Astrocyte (in vitro differentiated cells and primary cell): Measurements from ENCODE around the gene OLIG1. TPM values are rescaled to one million over a fixed set of nuclear protein-coding genes. Genes with fewer than 3 reads are reported as not detected.

Source experiments
- DNase-seq: peaks from one replicate; pipeline ENCODE4 v3.0.0-alpha.2; 2010; ENCODE audit warnings: low read depth
- FAIRE-seq: peaks from 2 replicates; lab custom pipeline; 2011; peaks lifted over from hg19 to GRCh38; lab: Jason Lieb, UNC
- H2AFZ ChIP-seq: 2 replicates; pipeline ENCODE4 v1.6.0; 2012; ENCODE audit warnings: low read depth, low read length, inconsistent platforms
- H3K27ac ChIP-seq: 2 replicates; pipeline ENCODE4 v1.5.1; 2011; ENCODE audit warnings: low read depth, low read length, inconsistent platforms
- H3K27me3 ChIP-seq: 2 replicates; pipeline ENCODE4 v1.6.0; 2011; ENCODE audit warnings: low read length, inconsistent platforms; ENCODE audit not compliant: insufficient read depth
- H3K36me3 ChIP-seq: 2 replicates; pipeline ENCODE4 v1.5.1; 2011; ENCODE audit warnings: low read length, inconsistent platforms; ENCODE audit not compliant: insufficient read depth
- H3K4me1 ChIP-seq: 2 replicates; pipeline ENCODE4 v1.5.1; 2011; ENCODE audit warnings: low read length, inconsistent platforms; ENCODE audit not compliant: insufficient read depth
- H3K4me2 ChIP-seq: 2 replicates; pipeline ENCODE4 v1.6.0; 2012; ENCODE audit warnings: low read length, inconsistent platforms
- H3K4me3 ChIP-seq: 2 replicates; pipeline ENCODE4 v1.5.1; 2011; ENCODE audit warnings: low read depth, mild to moderate bottlenecking, low read length, inconsistent platforms; ENCODE audit not compliant: insufficient read depth
- H3K79me2 ChIP-seq: 2 replicates; pipeline ENCODE4 v1.6.0; 2012; ENCODE audit warnings: mild to moderate bottlenecking, low read length, inconsistent platforms; ENCODE audit not compliant: insufficient read depth
- H3K9ac ChIP-seq: 2 replicates; pipeline ENCODE4 v1.6.0; 2012; ENCODE audit warnings: mild to moderate bottlenecking, low read length, inconsistent platforms
- H3K9me3 ChIP-seq: 2 replicates; pipeline ENCODE4 v1.5.1; 2012; ENCODE audit warnings: low read depth, mild to moderate bottlenecking, low read length, inconsistent platforms; ENCODE audit not compliant: insufficient read depth
- H4K20me1 ChIP-seq: 2 replicates; pipeline ENCODE4 v1.6.0; 2012; ENCODE audit warnings: low read length, inconsistent platforms; ENCODE audit not compliant: insufficient read depth
- H3K27ac Mint-ChIP-seq: one replicate; pipeline ENCODE4 v1.8.0; 2021; ENCODE audit warnings: mild to moderate bottlenecking, mixed read lengths; ENCODE audit not compliant: unreplicated experiment
- H3K27me3 Mint-ChIP-seq: one replicate; pipeline ENCODE4 v1.8.0; 2021; ENCODE audit warnings: low read depth, mixed read lengths; ENCODE audit not compliant: unreplicated experiment
- H3K36me3 Mint-ChIP-seq: one replicate; pipeline ENCODE4 v1.8.0; 2021; ENCODE audit warnings: low read depth, mixed read lengths; ENCODE audit not compliant: unreplicated experiment
- H3K4me1 Mint-ChIP-seq: one replicate; pipeline ENCODE4 v1.8.0; 2021; ENCODE audit warnings: low read depth, mixed read lengths; ENCODE audit not compliant: unreplicated experiment
- H3K4me3 Mint-ChIP-seq: one replicate; pipeline ENCODE4 v1.8.0; 2021; ENCODE audit warnings: mild to moderate bottlenecking, moderate library complexity, mixed read lengths; ENCODE audit not compliant: unreplicated experiment
- H3K9me3 Mint-ChIP-seq: one replicate; pipeline ENCODE4 v1.8.0; 2021; ENCODE audit warnings: mild to moderate bottlenecking, mixed read lengths; ENCODE audit not compliant: unreplicated experiment
- EZH2 ChIP-seq: IDR thresholded peaks from 2 replicates; pipeline ENCODE4 v1.6.1; 2012; ENCODE audit warnings: mild to moderate bottlenecking, low read length, inconsistent platforms; ENCODE audit not compliant: insufficient read depth
- total RNA-seq: library from RNA; stranded (reverse); gene quantifications from 2 replicates; pipeline ENCODE4 v1.2.1, GENCODE V29; 2021
- TF ChIP-seq, protein P1 (sequence below): IDR thresholded peaks from 2 replicates; pipeline ENCODE4 v1.5.1; 2011; ENCODE audit warnings: low read depth, mild to moderate bottlenecking, inconsistent platforms, low read length, moderate library complexity; ENCODE audit not compliant: insufficient read depth

Gene OLIG1
- total RNA-seq, 1 donor from 2014 or later = not detected

DNA sequence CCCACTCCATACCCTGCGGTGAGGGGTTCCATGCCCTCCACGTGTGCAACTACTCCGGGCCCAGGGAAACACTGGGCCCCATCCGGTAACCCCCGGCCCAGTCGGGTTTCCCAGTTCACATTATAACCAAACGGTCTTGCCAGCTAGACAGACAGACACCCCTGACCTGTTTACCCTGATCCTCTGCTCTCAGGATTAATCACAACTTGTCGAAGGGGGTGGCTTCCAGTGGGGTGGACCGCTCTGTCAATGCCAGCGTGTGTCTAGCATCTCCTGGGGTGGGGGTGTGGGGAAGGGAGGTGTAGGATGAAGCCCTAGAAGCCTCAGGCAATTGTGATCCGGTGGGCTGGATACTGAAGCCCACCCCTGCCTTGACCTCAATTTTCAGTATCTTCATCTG, 48.8 kb upstream of the OLIG1 start:
- Histone ChIP-seq H2AFZ (no peak overlapping the region), H3K27ac (no peak overlapping the region), H3K4me2 (no peak overlapping the region), H4K20me1 (peaks cover 8% of the 10 kb centered on the region), H3K9ac (no peak overlapping the region), H3K79me2 (no peaks in the 10 kb centered on the region), H3K36me3 (no peaks in the 10 kb centered on the region), H3K27me3 (peaks cover 88% of the 10 kb centered on the region), H3K4me3 (no peak overlapping the region), H3K9me3 (peaks cover 7% of the 10 kb centered on the region), H3K4me1 (no peaks in the 10 kb centered on the region)
- FAIRE-seq (no peak), DNase-seq (no peak)
- TF ChIP-seq, protein P1, sequence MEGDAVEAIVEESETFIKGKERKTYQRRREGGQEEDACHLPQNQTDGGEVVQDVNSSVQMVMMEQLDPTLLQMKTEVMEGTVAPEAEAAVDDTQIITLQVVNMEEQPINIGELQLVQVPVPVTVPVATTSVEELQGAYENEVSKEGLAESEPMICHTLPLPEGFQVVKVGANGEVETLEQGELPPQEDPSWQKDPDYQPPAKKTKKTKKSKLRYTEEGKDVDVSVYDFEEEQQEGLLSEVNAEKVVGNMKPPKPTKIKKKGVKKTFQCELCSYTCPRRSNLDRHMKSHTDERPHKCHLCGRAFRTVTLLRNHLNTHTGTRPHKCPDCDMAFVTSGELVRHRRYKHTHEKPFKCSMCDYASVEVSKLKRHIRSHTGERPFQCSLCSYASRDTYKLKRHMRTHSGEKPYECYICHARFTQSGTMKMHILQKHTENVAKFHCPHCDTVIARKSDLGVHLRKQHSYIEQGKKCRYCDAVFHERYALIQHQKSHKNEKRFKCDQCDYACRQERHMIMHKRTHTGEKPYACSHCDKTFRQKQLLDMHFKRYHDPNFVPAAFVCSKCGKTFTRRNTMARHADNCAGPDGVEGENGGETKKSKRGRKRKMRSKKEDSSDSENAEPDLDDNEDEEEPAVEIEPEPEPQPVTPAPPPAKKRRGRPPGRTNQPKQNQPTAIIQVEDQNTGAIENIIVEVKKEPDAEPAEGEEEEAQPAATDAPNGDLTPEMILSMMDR = no peak
- TF ChIP-seq EZH2 = no peak
- H3K27me3 Mint-ChIP-seq = peaks cover 65% of the 10 kb centered on the region
- H3K4me1 Mint-ChIP-seq = peaks cover 3% of the 10 kb centered on the region
- no peak overlapping the region for H3K4me3 Mint-ChIP-seq
- H3K36me3 Mint-ChIP-seq = peaks cover 5% of the 10 kb centered on the region
- H3K27ac Mint-ChIP-seq = no peak overlapping the region
- H3K9me3 Mint-ChIP-seq = peaks cover 6% of the 10 kb centered on the region

DNA sequence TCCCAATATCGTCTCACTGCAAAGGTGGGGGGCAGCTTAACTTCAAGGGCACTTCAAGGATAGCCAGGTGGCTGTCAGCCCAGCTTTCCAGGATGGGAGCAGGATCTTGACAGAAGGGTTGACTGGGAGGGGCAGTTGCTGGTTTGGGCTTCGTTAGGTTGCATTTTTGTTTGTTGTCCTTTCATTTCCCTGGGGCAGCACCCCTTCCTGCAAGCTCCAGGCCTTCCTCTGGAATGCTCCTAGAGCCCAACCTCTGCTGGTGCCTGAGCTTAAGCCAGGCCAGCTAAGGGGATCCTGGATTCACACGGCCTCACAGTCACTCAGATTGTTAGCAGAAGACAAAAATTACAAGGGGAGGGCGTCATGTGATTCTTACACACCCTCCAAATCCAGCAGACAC, 48.3 kb upstream of the OLIG1 start:
- DNase-seq (no peak), FAIRE-seq (no peak)
- Histone ChIP-seq H2AFZ (no peak overlapping the region), H3K4me1 (no peaks in the 10 kb centered on the region), H3K79me2 (no peaks in the 10 kb centered on the region), H3K4me2 (no peak overlapping the region), H3K36me3 (no peaks in the 10 kb centered on the region), H3K27me3 (peaks cover 88% of the 10 kb centered on the region), H3K27ac (no peak overlapping the region), H3K9ac (no peak overlapping the region), H3K4me3 (no peak overlapping the region), H3K9me3 (peaks cover 7% of the 10 kb centered on the region), H4K20me1 (peaks cover 13% of the 10 kb centered on the region)
- Mint-ChIP-seq H3K9me3 (peaks cover 6% of the 10 kb centered on the region), H3K27ac (no peak overlapping the region), H3K4me1 (peaks cover 3% of the 10 kb centered on the region), H3K27me3 (peaks cover 70% of the 10 kb centered on the region), H3K36me3 (peaks cover 6% of the 10 kb centered on the region), H3K4me3 (no peak overlapping the region)
- TF ChIP-seq, protein P1 = no peak
- TF ChIP-seq EZH2 = no peak

DNA sequence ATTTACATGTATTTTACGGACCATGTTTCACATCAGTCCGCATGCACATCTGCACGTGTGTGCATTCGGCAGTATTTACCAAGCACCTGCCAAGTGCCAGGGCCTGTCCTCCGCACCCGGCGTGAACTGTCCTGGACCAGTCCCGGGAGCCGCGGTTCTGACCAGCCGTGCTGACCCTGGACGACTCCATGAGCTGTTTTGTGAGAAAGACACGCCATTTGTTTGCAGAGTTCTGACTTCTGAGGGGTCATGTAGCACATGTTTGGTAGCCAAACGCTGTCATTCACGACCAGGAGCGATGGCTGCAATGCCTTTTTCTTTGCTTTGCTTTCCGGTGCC, 47.5 kb upstream of the OLIG1 start:
- Histone ChIP-seq H2AFZ (no peak overlapping the region), H3K4me3 (no peak overlapping the region), H3K36me3 (no peaks in the 10 kb centered on the region), H3K9me3 (peaks cover 10% of the 10 kb centered on the region), H3K9ac (no peak overlapping the region), H4K20me1 (peaks cover 13% of the 10 kb centered on the region), H3K4me2 (no peak overlapping the region), H3K27ac (no peak overlapping the region), H3K79me2 (no peaks in the 10 kb centered on the region), H3K27me3 (peaks cover 88% of the 10 kb centered on the region), H3K4me1 (no peaks in the 10 kb centered on the region)
- H3K27me3 Mint-ChIP-seq = peaks cover 65% of the 10 kb centered on the region
- no peak for TF ChIP-seq EZH2
- TF ChIP-seq, protein P1 = no peak
- FAIRE-seq (no peak), DNase-seq (no peak)
- H3K9me3 Mint-ChIP-seq = peaks cover 6% of the 10 kb centered on the region
- H3K27ac Mint-ChIP-seq = peak overlapping the region; percentile 4
- H3K4me1 Mint-ChIP-seq = peaks cover 3% of the 10 kb centered on the region
- H3K4me3 Mint-ChIP-seq = no peak overlapping the region
- H3K36me3 Mint-ChIP-seq = peaks cover 6% of the 10 kb centered on the region
